ENCODE results near the gene RPL28. TPM values are rescaled to one million over a fixed set of nuclear protein-coding genes. Genes with fewer than 3 reads are reported as not detected.

The RPL28 gene
- total RNA-seq, 1 donor = 829 TPM

- no peak for DNase-seq (ENCODE audit: low read depth)
- H3K4me3 ChIP-seq (ENCODE audit: low read depth, low read length) = no peak overlapping the region
- no peak for TF ChIP-seq CTCF (IDR thresholded peaks at IDR 0.05; ENCODE audit: insufficient read depth, low read length)
Measured at GRCh38 chr19:55389386-55390317, 3.9 kb downstream of the RPL28 start.

GRCh38 chr19:55390461-55390880 lies 4.7 kb downstream of the RPL28 start:
- TF ChIP-seq CTCF (IDR thresholded peaks at IDR 0.05; ENCODE audit: insufficient read depth, low read length) = no peak
- no peak overlapping the region for H3K4me3 ChIP-seq (ENCODE audit: low read depth, low read length)
- no peak for DNase-seq (ENCODE audit: low read depth)

GRCh38 chr19:55391191-55391670 lies 5.5 kb downstream of the RPL28 start:
- no peak for TF ChIP-seq CTCF (IDR thresholded peaks at IDR 0.05; ENCODE audit: insufficient read depth, low read length)
- no peak overlapping the region for H3K4me3 ChIP-seq (ENCODE audit: low read depth, low read length)
- no peak for DNase-seq (ENCODE audit: low read depth)

- H3K4me3 ChIP-seq (ENCODE audit: low read depth, low read length) = no peak overlapping the region
- TF ChIP-seq CTCF (IDR thresholded peaks at IDR 0.05; ENCODE audit: insufficient read depth, low read length) = no peak
- no peak for DNase-seq (ENCODE audit: low read depth)
Measured at GRCh38 chr19:55391702-55392615, 6.2 kb downstream of the RPL28 start.

- no peak for TF ChIP-seq CTCF (IDR thresholded peaks at IDR 0.05; ENCODE audit: insufficient read depth, low read length)
- H3K4me3 ChIP-seq (ENCODE audit: low read depth, low read length) = no peak overlapping the region
- no peak for DNase-seq (ENCODE audit: low read depth)
Measured at GRCh38 chr19:55392820-55393761, 7.4 kb downstream of the RPL28 start.
